ENCODE results near the gene RAI1.

RAI1 gene

GRCh38 chr17:17839791-17840707 lies 158.8 kb downstream of the RAI1 start:
- no peak for TF ChIP-seq CTCF (IDR thresholded peaks at IDR 0.05; ENCODE audit: low read depth, low read length)
- H3K4me3 ChIP-seq (replicated peaks in 1 of 2; ENCODE audit: low read depth in 2 of 2, low read length in 2 of 2) = peak overlapping the region; percentile 39 to 48
- peak; percentile 90 to 95 for DNase-seq (ENCODE audit: low read depth in 2 of 2)

- H3K4me3 ChIP-seq (replicated peaks in 1 of 2; ENCODE audit: low read depth in 2 of 2, low read length in 2 of 2) = no peak overlapping the region
- no peak for TF ChIP-seq CTCF (IDR thresholded peaks at IDR 0.05; ENCODE audit: low read depth, low read length)
- peak; percentile 55 to 70 for DNase-seq (ENCODE audit: low read depth in 2 of 2)
These were observed 159.7 kb downstream of the RAI1 start for GRCh38 chr17:17840751-17841591.

- no peak overlapping the region for H3K4me3 ChIP-seq (replicated peaks in 1 of 2; ENCODE audit: low read depth in 2 of 2, low read length in 2 of 2)
- DNase-seq (ENCODE audit: low read depth in 2 of 2) = no peak
- TF ChIP-seq CTCF (IDR thresholded peaks at IDR 0.05; ENCODE audit: low read depth, low read length) = no peak
These were observed 160.4 kb downstream of the RAI1 start for GRCh38 chr17:17841601-17842025.

GRCh38 chr17:17842111-17842876 lies 161.0 kb downstream of the RAI1 start:
- no peak for TF ChIP-seq CTCF (IDR thresholded peaks at IDR 0.05; ENCODE audit: low read depth, low read length)
- H3K4me3 ChIP-seq (replicated peaks in 1 of 2; ENCODE audit: low read depth in 2 of 2, low read length in 2 of 2) = no peak overlapping the region
- DNase-seq (ENCODE audit: low read depth in 2 of 2) = no peak

GRCh38 chr17:17843096-17843495 lies 161.8 kb downstream of the RAI1 start:
- no peak overlapping the region for H3K4me3 ChIP-seq (replicated peaks in 1 of 2; ENCODE audit: low read depth in 2 of 2, low read length in 2 of 2)
- DNase-seq (ENCODE audit: low read depth in 2 of 2) = no peak
- TF ChIP-seq CTCF (IDR thresholded peaks at IDR 0.05; ENCODE audit: low read depth, low read length) = no peak

GRCh38 chr17:17844079-17844478 lies 162.8 kb downstream of the RAI1 start:
- no peak for DNase-seq (ENCODE audit: low read depth in 2 of 2)
- H3K4me3 ChIP-seq (replicated peaks in 1 of 2; ENCODE audit: low read depth in 2 of 2, low read length in 2 of 2) = no peak overlapping the region
- no peak for TF ChIP-seq CTCF (IDR thresholded peaks at IDR 0.05; ENCODE audit: low read depth, low read length)
